ENCODE measurements around the gene STUB1.

The STUB1 gene

DNA sequence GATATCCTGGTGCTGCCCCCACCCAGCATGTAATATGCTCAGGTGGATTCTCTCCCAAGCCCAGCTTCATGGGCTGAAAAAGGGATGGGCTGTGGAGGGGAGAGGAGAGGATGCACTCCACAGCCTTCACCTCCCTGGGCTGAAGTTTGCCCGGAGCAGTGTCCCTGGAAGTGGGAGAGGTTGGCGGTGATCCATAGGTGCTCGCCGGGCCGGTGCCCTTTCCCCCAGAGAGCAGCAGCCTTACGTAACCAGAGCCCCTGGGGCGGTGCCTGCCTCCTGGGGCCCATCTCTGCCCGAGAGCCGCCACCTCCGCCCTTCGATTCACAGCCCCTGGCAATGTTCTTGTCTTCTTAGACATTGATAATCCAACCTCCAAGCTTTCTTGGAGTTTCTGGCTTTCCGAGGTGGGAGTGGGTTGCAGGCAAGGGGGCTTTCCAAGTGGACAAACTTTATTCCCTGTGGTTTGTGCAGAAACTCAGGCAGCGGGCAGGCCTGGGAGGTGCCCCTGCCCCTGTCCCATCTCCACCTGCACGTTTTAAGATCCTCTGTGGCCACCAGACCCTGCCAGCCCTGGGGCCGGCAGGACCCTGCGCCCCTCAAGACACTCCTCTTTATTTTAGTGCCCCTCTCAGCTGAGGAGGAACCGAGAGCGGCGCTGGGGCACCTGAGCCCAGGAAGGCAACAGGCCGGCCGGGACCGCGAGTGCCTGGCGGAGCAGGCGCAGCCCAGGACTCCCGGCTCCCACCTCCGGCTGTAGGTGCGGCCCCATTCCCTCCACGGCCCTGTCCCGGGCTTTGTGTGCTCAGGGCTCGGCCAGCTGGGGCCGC, 34.1 kb upstream of the STUB1 start:
- DNase-seq, result no peak

GRCh38 chr16:646679-647172, 33.5 kb upstream of the STUB1 start:
- no peak for DNase-seq

GRCh38 chr16:647173-647902, 32.9 kb upstream of the STUB1 start:
- DNase-seq, result no peak

GRCh38 chr16:648071-648780, 32.0 kb upstream of the STUB1 start:
- DNase-seq, result peak; percentile 79

DNA sequence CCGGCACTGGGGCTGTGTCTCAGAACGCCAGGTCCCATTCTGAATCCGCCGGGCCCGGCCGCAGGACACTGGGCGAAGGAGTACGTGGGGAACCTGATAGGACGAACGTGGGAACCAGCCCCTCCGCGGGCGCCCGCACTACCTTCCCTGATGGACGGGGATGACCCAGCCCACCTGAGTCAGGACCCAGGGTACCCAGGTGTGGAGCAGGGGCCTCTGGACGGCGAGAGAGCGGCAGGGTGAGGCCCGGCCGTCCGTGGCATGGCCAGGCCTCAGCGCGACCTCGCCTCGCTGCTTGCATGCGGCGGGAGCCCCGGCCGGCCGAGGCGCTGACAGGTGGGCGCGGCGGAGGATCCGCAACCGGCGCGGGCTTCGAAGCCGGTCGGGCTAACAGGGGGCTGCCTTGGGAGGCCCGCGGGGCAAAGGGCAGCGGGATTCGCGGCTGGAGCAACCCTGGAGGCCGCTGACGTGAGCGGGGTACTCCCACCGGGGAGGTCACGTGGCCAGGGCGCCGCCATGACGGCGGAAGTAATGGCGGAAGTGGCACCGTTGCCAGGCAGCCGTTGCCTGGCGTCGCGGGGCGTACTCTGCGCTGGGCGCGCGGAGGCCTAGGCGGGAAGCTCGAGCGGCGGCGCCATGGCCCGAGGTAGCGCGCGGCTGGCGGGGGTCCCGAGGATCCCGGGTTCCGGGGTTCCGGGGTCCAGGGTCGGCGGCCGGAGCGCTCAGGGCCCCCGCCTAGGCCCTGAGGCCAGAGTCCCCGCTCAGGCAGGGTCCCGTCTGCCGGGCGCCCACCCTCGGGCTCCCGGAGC, 31.2 kb upstream of the STUB1 start, which contains the start of gene WDR90:
TSS of gene WDR90 (plus strand) at position 585 of the 809 bp plus-strand sequence. CDS start at position 637, 52 bp downstream.
- DNase-seq, result peak; percentile 98

- DNase-seq, result peak; percentile 70
Observed at GRCh38 chr16:649631-650030, 30.6 kb upstream of the STUB1 start.

DNA sequence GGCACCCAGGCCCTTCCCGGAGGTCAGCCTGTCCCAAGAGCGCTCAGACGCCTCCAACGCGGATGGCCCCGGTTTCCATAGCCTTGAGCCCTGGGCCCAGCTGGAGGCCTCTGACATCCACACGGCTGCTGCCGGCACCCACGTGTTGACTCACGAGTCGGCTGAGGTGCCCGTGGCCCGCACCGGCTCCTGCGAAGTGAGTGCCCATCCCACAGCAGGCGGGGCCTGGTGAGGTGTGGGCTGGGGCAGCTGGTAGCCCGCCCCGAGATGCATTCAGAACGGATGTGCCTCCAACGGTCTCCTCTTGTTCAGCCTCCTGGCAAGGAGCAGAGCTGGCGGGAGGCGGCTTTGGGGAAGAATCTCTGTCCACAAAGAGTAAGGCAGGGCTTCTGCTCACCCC, 28.4 kb upstream of the STUB1 start:
- DNase-seq, result no peak

GRCh38 chr16:652454-653305, 27.5 kb upstream of the STUB1 start:
- no peak for DNase-seq

GRCh38 chr16:654034-654433, 26.2 kb upstream of the STUB1 start:
- no peak for DNase-seq

- DNase-seq, result no peak
Observed at GRCh38 chr16:657487-657886, 22.7 kb upstream of the STUB1 start.

DNA sequence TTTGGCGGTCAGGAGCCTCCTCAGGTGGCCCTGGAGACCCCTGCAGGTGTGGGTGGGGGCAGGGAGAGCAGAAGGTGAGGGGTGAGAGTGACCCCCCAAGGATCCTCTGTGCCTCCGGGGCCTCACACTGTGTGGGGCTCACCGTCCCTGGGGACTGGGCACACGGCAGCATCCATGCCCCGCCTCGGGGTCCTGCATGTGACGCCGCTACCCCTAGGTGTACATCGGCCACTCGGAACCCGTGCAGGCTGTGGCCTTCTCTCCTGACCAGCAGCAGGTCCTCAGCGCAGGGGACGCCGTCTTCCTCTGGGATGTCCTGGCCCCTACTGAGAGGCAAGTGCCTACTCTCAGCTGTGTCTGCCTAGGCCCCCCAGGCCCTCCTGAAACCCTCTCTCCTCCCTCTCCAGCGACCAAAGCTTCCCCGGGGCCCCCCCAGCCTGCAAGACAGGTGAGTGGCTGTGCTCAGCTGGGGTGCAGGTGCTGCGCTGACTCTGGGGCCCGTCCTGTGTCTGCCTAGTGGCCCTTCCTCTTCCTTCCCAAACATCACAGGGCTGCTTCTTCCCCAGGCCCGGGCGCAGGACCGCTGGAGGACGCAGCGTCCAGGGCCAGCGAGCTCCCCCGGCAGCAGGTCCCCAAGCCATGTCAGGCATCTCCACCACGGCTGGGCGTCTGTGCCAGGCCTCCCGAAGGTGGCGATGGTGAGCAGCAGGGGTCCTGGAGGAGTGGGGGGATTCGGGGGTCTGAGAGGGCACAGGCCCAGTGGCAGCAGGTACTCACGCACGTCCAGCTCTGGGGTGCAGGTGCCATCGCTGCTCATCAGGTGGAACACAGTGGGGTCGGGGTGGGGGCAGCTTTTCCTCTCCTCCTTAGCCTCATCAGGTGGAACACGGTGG, 21.3 kb upstream of the STUB1 start:
- DNase-seq, result no peak

GRCh38 chr16:659618-660017, 20.6 kb upstream of the STUB1 start:
- DNase-seq, result no peak

GRCh38 chr16:660132-660458, 20.1 kb upstream of the STUB1 start:
- no peak for DNase-seq

DNA sequence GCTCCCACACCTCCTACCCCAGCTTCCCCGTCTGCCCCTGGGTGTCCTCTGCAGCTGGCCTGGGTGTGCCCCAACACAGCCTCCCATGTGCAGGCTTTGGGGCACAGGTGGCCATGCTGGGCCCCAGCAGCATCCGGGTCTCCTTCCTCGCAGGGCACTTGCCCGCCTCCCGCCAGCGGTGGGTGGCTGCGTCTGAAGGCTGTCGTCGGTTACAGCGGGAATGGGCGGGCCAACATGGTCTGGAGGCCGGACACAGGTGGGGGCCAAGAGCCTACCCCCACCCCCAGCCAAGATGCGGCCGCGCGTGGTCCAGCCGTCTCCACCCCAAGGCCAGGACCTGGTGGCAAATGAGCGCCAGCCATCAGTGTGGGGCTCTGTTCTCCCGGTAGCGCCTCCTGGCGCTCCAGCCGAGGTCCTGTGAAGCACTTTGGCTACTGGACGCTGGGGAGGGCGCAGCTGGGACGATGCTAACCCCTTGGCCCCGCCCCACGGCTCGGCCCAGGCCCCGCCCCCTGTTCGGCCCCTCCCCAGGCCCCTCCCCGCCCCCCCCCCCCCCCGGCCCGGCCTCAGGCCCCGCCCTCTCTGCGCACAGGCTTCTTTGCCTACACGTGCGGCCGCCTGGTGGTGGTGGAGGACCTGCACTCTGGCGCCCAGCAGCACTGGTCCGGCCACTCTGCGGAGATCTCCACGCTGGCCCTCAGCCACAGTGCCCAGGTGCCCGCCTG, 19.6 kb upstream of the STUB1 start:
- peak; percentile 87 for DNase-seq

DNA sequence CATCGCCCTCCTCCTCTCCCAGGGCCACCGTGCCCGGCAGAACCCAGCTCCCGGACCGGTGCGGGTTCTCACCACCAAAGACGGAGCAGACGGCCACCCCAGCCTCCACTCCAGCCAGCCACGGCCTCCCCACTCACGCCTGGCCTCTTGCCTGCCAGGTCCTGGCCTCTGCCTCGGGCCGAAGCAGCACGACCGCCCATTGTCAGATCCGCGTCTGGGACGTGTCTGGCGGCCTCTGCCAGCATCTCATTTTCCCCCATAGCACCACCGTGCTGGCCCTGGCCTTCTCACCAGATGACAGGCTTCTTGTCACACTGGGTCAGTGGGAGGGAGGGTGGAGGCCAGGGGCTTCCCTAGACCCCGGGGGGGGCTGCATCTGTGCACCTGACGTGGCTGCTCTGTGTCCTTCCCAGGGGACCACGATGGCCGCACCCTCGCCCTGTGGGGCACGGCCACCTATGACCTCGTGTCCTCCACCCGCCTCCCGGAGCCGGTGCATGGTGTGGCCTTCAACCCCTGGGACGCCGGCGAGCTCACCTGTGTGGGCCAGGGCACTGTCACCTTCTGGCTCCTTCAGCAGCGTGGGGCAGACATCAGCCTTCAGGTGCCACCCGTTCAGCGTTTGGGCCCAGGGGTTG, 18.9 kb upstream of the STUB1 start:
- no peak for DNase-seq

DNA sequence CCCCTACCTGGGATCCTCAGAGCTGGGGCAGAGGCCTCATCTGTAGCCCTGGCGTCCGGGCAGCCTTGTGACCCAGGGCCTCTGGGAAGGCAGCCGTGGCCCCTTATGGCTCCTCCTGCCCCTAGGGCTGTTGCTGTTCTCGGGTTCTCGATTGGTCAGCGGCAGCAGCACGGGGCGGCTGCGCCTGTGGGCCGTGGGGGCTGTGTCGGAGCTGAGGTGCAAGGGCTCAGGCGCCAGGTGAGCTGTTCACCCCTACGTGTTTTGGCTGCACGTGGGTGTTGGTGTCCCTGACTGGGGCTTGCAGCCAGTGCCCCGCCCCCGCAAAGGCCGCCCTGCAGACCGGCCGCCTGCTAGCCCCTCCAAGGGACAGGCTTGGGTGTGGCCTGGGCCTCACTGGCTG, 18.1 kb upstream of the STUB1 start:
- DNase-seq, result no peak

- no peak for DNase-seq
Observed at GRCh38 chr16:662597-662996, 17.6 kb upstream of the STUB1 start.

DNA sequence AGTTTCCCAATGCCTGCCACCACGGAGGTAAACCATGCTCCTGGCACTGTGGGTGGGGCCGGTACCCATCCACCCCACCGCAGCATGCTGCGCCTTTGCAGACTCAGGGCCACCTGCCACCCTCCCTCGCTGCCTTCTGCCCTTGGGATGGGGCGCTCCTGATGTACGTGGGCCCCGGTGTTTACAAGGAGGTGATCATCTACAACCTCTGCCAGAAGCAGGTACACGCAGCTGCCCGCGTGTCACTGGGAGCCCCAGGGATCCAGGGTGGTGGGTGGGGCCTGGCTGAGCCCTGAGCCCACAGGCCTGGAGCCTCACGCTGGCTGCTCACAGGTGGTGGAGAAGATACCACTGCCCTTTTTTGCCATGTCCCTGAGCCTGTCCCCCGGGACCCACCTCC, 13.6 kb upstream of the STUB1 start:
- DNase-seq, result no peak

- DNase-seq, result no peak
Observed at GRCh38 chr16:667113-667779, 13.0 kb upstream of the STUB1 start.
